Astrocyte (in vitro differentiated cells and primary cell): ENCODE results near the gene CPT2.

Experiments
- EZH2 ChIP-seq: IDR thresholded peaks from 2 replicates; pipeline ENCODE4 v1.6.1; 2012; ENCODE audit warnings: mild to moderate bottlenecking, low read length, inconsistent platforms; ENCODE audit not compliant: insufficient read depth
- TF ChIP-seq, protein P1 (sequence below): IDR thresholded peaks from 2 replicates; pipeline ENCODE4 v1.5.1; 2011; ENCODE audit warnings: low read depth, mild to moderate bottlenecking, inconsistent platforms, low read length, moderate library complexity; ENCODE audit not compliant: insufficient read depth

GRCh38 chr1:53182716-53183094, 13.9 kb upstream of the CPT2 start:
- TF ChIP-seq, protein P1, sequence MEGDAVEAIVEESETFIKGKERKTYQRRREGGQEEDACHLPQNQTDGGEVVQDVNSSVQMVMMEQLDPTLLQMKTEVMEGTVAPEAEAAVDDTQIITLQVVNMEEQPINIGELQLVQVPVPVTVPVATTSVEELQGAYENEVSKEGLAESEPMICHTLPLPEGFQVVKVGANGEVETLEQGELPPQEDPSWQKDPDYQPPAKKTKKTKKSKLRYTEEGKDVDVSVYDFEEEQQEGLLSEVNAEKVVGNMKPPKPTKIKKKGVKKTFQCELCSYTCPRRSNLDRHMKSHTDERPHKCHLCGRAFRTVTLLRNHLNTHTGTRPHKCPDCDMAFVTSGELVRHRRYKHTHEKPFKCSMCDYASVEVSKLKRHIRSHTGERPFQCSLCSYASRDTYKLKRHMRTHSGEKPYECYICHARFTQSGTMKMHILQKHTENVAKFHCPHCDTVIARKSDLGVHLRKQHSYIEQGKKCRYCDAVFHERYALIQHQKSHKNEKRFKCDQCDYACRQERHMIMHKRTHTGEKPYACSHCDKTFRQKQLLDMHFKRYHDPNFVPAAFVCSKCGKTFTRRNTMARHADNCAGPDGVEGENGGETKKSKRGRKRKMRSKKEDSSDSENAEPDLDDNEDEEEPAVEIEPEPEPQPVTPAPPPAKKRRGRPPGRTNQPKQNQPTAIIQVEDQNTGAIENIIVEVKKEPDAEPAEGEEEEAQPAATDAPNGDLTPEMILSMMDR: no peak
- TF ChIP-seq EZH2: no peak
